ENCODE measurements around the gene MAP3K8.
A peak's percentile ranks its signal among the peaks of the same experiment; 100 is the strongest.

- TF ChIP-seq, protein P1, sequence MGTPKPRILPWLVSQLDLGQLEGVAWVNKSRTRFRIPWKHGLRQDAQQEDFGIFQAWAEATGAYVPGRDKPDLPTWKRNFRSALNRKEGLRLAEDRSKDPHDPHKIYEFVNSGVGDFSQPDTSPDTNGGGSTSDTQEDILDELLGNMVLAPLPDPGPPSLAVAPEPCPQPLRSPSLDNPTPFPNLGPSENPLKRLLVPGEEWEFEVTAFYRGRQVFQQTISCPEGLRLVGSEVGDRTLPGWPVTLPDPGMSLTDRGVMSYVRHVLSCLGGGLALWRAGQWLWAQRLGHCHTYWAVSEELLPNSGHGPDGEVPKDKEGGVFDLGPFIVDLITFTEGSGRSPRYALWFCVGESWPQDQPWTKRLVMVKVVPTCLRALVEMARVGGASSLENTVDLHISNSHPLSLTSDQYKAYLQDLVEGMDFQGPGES (IDR thresholded peaks at IDR 0.05), result no peak
- no peak for TF ChIP-seq NRF1 (conservative IDR thresholded peaks at IDR 0.05; ENCODE audit: low read depth, low read length)
- TF ChIP-seq, protein P2, sequence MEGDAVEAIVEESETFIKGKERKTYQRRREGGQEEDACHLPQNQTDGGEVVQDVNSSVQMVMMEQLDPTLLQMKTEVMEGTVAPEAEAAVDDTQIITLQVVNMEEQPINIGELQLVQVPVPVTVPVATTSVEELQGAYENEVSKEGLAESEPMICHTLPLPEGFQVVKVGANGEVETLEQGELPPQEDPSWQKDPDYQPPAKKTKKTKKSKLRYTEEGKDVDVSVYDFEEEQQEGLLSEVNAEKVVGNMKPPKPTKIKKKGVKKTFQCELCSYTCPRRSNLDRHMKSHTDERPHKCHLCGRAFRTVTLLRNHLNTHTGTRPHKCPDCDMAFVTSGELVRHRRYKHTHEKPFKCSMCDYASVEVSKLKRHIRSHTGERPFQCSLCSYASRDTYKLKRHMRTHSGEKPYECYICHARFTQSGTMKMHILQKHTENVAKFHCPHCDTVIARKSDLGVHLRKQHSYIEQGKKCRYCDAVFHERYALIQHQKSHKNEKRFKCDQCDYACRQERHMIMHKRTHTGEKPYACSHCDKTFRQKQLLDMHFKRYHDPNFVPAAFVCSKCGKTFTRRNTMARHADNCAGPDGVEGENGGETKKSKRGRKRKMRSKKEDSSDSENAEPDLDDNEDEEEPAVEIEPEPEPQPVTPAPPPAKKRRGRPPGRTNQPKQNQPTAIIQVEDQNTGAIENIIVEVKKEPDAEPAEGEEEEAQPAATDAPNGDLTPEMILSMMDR (IDR thresholded peaks at IDR 0.05 in 2 of 3, conservative IDR thresholded peaks at IDR 0.05 in 1 of 3; ENCODE audit: control insufficient read depth in 2 of 3, extremely low read depth in 1 of 3, insufficient read depth in 1 of 3, low read depth in 3 of 3, low read length in 3 of 3), result peak; percentile 78 to 87 (median 84)
- no peak for TF ChIP-seq ESRRA (IDR thresholded peaks at IDR 0.05; ENCODE audit: low read length)
- peak; percentile 27 to 59; a peak in 2 of 4 replicates for TF ChIP-seq BHLHE40 (IDR thresholded peaks at IDR 0.05; ENCODE audit: borderline replicate concordance in 1 of 2, low read depth in 2 of 2, low read length in 1 of 2)
- no peak for TF ChIP-seq SIN3A (IDR thresholded peaks at IDR 0.05; ENCODE audit: low read depth, low read length)
- no peak for TF ChIP-seq TAF1 (IDR thresholded peaks at IDR 0.05; ENCODE audit: borderline replicate concordance, low read depth, low read length)
- no peak for TF ChIP-seq RFX5 (IDR thresholded peaks at IDR 0.05; ENCODE audit: low read depth, low read length)
- no peak for TF ChIP-seq GATAD2B (conservative IDR thresholded peaks at IDR 0.05; ENCODE audit: low read depth)
- peak; percentile 94 for TF ChIP-seq SMC3 (IDR thresholded peaks at IDR 0.05; ENCODE audit: borderline replicate concordance, low read length)
Measured at GRCh38 chr10:30413996-30414576, 19.9 kb upstream of the MAP3K8 start.
